ENCODE results near the gene VSNL1. TPM values are rescaled to one million over a fixed set of nuclear protein-coding genes. Genes with fewer than 3 reads are reported as not detected.

Gene VSNL1
- total and polyA plus RNA-seq, 2 experiments from 2014 or later: 102 to 112 TPM

- Histone ChIP-seq H3K27me3 (ENCODE audit: insufficient read depth) (no peaks in the 10 kb centered on the region), H3K4me2 (0 out of 2 replicates have a peak overlapping the region, but pooled peaks have one; percentile 26), H3K9me2 (ENCODE audit: insufficient read depth) (0 out of 2 replicates have a peak, but pooled peaks cover 6% of the 10 kb centered on the region), H2AFZ (no peak overlapping the region), H3F3A (replicated peaks; ENCODE audit: low read depth) (no peaks in the 10 kb centered on the region), H3K79me2 (replicated peaks; ENCODE audit: insufficient read depth) (peaks cover 3% of the 10 kb centered on the region; the same call in 1 of the 2 replicates), H3K27ac (ENCODE audit: low read depth) (peak overlapping the region; percentile 34), H3K4me1 (ENCODE audit: insufficient read depth) (peaks cover 14% of the 10 kb centered on the region; the same call in 1 of the 2 replicates), H3K36me3 (ENCODE audit: insufficient read depth) (no peaks in the 10 kb centered on the region; the same call in 1 of the 2 replicates), H3K4me3 (no peak overlapping the region), H4K20me1 (replicated peaks; ENCODE audit: insufficient read depth) (peaks cover 14% of the 10 kb centered on the region)
- peaks cover 33% of the 10 kb centered on the region for H3K4me1 Mint-ChIP-seq
- DNase-seq (ENCODE audit: low spot score) (no peak), ATAC-seq (peak; percentile 30)
- TF ChIP-seq REST (IDR thresholded peaks at IDR 0.05; ENCODE audit: unreplicated experiment) (no peak), ZNF331 (CRISPR knock-in tag; IDR thresholded peaks at IDR 0.05; ENCODE audit: low read depth) (no peak), CREB1 (CRISPR knock-in tag; IDR thresholded peaks at IDR 0.05; ENCODE audit: low read depth) (no peak), NANOG (IDR thresholded peaks at IDR 0.05; ENCODE audit: borderline replicate concordance) (no peak)
- H3K36me3 Mint-ChIP-seq (ENCODE audit: low read depth): peaks cover 32% of the 10 kb centered on the region
- peak overlapping the region; percentile 31; the same call in 1 of the 2 replicates for H3K27ac Mint-ChIP-seq
- no peak overlapping the region for H3K4me3 Mint-ChIP-seq
- no peaks in the 10 kb centered on the region for H3K9me3 Mint-ChIP-seq
- peaks cover 4% of the 10 kb centered on the region for H3K27me3 Mint-ChIP-seq (ENCODE audit: insufficient read depth, low read depth, poor library complexity)
Observed at GRCh38 chr2:17644997-17645720, 104.7 kb downstream of the VSNL1 start.

GRCh38 chr2:17646081-17646554 is 105.6 kb downstream of the VSNL1 start:
- H3K36me3 Mint-ChIP-seq (ENCODE audit: low read depth): peaks cover 42% of the 10 kb centered on the region
- Histone ChIP-seq H3K4me3 (no peak overlapping the region), H3K27ac (ENCODE audit: low read depth) (no peak overlapping the region), H2AFZ (no peak overlapping the region), H3K27me3 (ENCODE audit: insufficient read depth) (no peaks in the 10 kb centered on the region), H3F3A (replicated peaks; ENCODE audit: low read depth) (no peaks in the 10 kb centered on the region), H3K36me3 (ENCODE audit: insufficient read depth) (peaks cover 3% of the 10 kb centered on the region; the same call in 1 of the 2 replicates), H3K4me2 (no peak overlapping the region), H3K9me2 (ENCODE audit: insufficient read depth) (0 out of 2 replicates have a peak, but pooled peaks cover 6% of the 10 kb centered on the region), H3K79me2 (replicated peaks; ENCODE audit: insufficient read depth) (peaks cover 3% of the 10 kb centered on the region; the same call in 1 of the 2 replicates), H3K4me1 (ENCODE audit: insufficient read depth) (peaks cover 14% of the 10 kb centered on the region; the same call in 1 of the 2 replicates), H4K20me1 (replicated peaks; ENCODE audit: insufficient read depth) (peaks cover 16% of the 10 kb centered on the region)
- DNase-seq (ENCODE audit: low spot score): peak; percentile 80
- no peak overlapping the region for H3K27ac Mint-ChIP-seq
- H3K9me3 Mint-ChIP-seq: no peaks in the 10 kb centered on the region
- peaks cover 4% of the 10 kb centered on the region for H3K27me3 Mint-ChIP-seq (ENCODE audit: insufficient read depth, low read depth, poor library complexity)
- TF ChIP-seq NANOG (IDR thresholded peaks at IDR 0.05; ENCODE audit: borderline replicate concordance): no peak
- TF ChIP-seq STAT1 (IDR thresholded peaks at IDR 0.05; ENCODE audit: unreplicated experiment): no peak
- peak; percentile 70 to 91 for TF ChIP-seq CTCF (conservative IDR thresholded peaks at IDR 0.05; ENCODE audit: low read depth in 2 of 2)
- H3K4me3 Mint-ChIP-seq: no peak overlapping the region
- peak; percentile 57 for ATAC-seq
- H3K4me1 Mint-ChIP-seq: peaks cover 32% of the 10 kb centered on the region

All from GM23338 (cell line).